ENCODE data around the gene DDIAS. TPM values are rescaled to one million over a fixed set of nuclear protein-coding genes. Genes with fewer than 3 reads are reported as not detected.

Gene DDIAS
- total and polyA plus RNA-seq, 10 of the 15 experiments (the other 5 are each of a cell fraction or from before 2014, with no cell fraction given), result 6.9 to 27.8 (median 12.9) TPM

- intact Hi-C loops (cut with micrococcal nuclease; ENCODE audit: unreplicated experiment) (no loop called here), in situ Hi-C loops (cut with MboI) (no loop called here)
- no TSS peak for BruUV-seq (replicated peaks)
- ATAC-seq, result no peak
- POLR2A ChIA-PET, result no interaction called here
- H3K27ac ChIP-seq (ENCODE audit: control insufficient read depth, insufficient read depth), result no peak overlapping the region
- no peak overlapping the region for H2AFZ ChIP-seq (ENCODE audit: control insufficient read depth, low read depth, low read length)
- H3K9me3 ChIP-seq (replicated peaks; ENCODE audit: control insufficient read depth, insufficient read depth, low read length), result no peaks in the 10 kb centered on the region
- RAD21 ChIA-PET (ENCODE audit: unreplicated experiment), result no interaction called here
- SMC1A ChIA-PET (ENCODE audit: uncharacterized antibody, unreplicated experiment), result interaction anchor here (1.1 to 1.2 kb wide), 2 partner anchors 170 to 230 kb away, joined by 3 read pairs; no protein-coding TSS in a partner anchor
- H3K36me3 ChIP-seq (ENCODE audit: control insufficient read depth in 2 of 2, insufficient read depth in 2 of 2, low read length in 1 of 2), result no peaks in the 10 kb centered on the region
- no peak overlapping the region for H3K9ac ChIP-seq (ENCODE audit: control insufficient read depth, insufficient read depth, low read length)
- CTCF ChIA-PET, result interaction anchor here (1.1 kb wide), 1 partner anchor 80 kb away, joined by 3 read pairs; no protein-coding TSS in a partner anchor
- no peaks in the 10 kb centered on the region for H3K4me1 ChIP-seq (ENCODE audit: control insufficient read depth, insufficient read depth, low read length)
- H3K4me2 ChIP-seq (ENCODE audit: control insufficient read depth, insufficient read depth), result no peak overlapping the region
- WGBS (ENCODE audit: insufficient coverage, insufficient replicate concordance, low lambda C conversion rate, missing lambda C conversion rate), result 97% methylated on average over 2 of the region's 2 CpGs
- DNase-seq (ENCODE audit: low read depth, low spot score), result no peak
- FAIRE-seq, result no peak
- H4K20me1 ChIP-seq (ENCODE audit: control insufficient read depth, insufficient read depth), result no peaks in the 10 kb centered on the region
- no peaks in the 10 kb centered on the region for H3K27me3 ChIP-seq (replicated peaks in 1 of 2; ENCODE audit: control insufficient read depth in 2 of 2, insufficient read depth in 2 of 2, low read length in 1 of 2)
- no peaks in the 10 kb centered on the region for H3K79me2 ChIP-seq (ENCODE audit: control insufficient read depth, insufficient read depth, low read length)
- TF ChIP-seq EZH2 (IDR thresholded peaks at IDR 0.05; ENCODE audit: borderline replicate concordance, control insufficient read depth, low read depth, low read length), result no peak
- TF ChIP-seq FOXK2 (IDR thresholded peaks at IDR 0.05), result no peak
- no peak for TF ChIP-seq BHLHE40 (IDR thresholded peaks at IDR 0.05; ENCODE audit: borderline replicate concordance in 1 of 2, low read depth in 2 of 2, low read length in 1 of 2)
- no peak for TF ChIP-seq MAX (IDR thresholded peaks at IDR 0.05; ENCODE audit: low read depth, low read length)
- no peak for TF ChIP-seq ZNF384 (IDR thresholded peaks at IDR 0.05; ENCODE audit: borderline replicate concordance, low read depth, low read length)
- no peak for TF ChIP-seq SMC3 (IDR thresholded peaks at IDR 0.05; ENCODE audit: borderline replicate concordance, low read length)
- no peak for TF ChIP-seq RFX5 (IDR thresholded peaks at IDR 0.05; ENCODE audit: low read depth, low read length)
- no peak for TF ChIP-seq CBFB (IDR thresholded peaks at IDR 0.05; ENCODE audit: low read depth)
- no peak for TF ChIP-seq POLR2AphosphoS5 (IDR thresholded peaks at IDR 0.05; ENCODE audit: low read length)
- no peak for TF ChIP-seq ATF2 (IDR thresholded peaks at IDR 0.05; ENCODE audit: low read length)
- no peak for TF ChIP-seq SMAD1 (IDR thresholded peaks at IDR 0.05; ENCODE audit: low read depth, partially characterized antibody)
- no peak for TF ChIP-seq PRDM15 (CRISPR knock-in tag; IDR thresholded peaks at IDR 0.05)
- TF ChIP-seq ASH2L (IDR thresholded peaks at IDR 0.05; ENCODE audit: borderline replicate concordance, low read depth), result no peak
- TF ChIP-seq RAD21 (IDR thresholded peaks at IDR 0.05; ENCODE audit: insufficient read depth, low read depth, low read length), result no peak
- TF ChIP-seq SMARCA5 (IDR thresholded peaks at IDR 0.05), result no peak
- TF ChIP-seq TBL1XR1 (IDR thresholded peaks at IDR 0.05; ENCODE audit: low read depth, low read length), result no peak
- TF ChIP-seq ZBTB33 (IDR thresholded peaks at IDR 0.05), result no peak
- H3K4me3 ChIP-seq, result no peak overlapping the region
Observed at GRCh38 chr11:82855616-82856015, 45.9 kb upstream of the DDIAS start.
